ENCODE measurements around the gene HDAC2.
"Not testable (repeated sequence)": the region's sequence is repeated elsewhere in the genome, so short reads cannot be mapped to it uniquely, and the experiment has no call there.

HDAC2 gene

GRCh38 chr6:113931907-113932306, 39.0 kb downstream of the HDAC2 start:
- not testable (repeated sequence) for ATAC-seq

GRCh38 chr6:113930183-113930582, 40.8 kb downstream of the HDAC2 start:
- ATAC-seq, result no peak
- no peak for TF ChIP-seq ISL1 (CRISPR knock-in tag; IDR thresholded peaks at IDR 0.05)
- TF ChIP-seq CSRNP3 (CRISPR knock-in tag; IDR thresholded peaks at IDR 0.05), result no peak
- no peak for TF ChIP-seq ESRRG (CRISPR knock-in tag; IDR thresholded peaks at IDR 0.05)
- TF ChIP-seq OSR1 (CRISPR knock-in tag; IDR thresholded peaks at IDR 0.05), result no peak
- no peak for TF ChIP-seq CSDC2 (CRISPR knock-in tag; IDR thresholded peaks at IDR 0.05)
- TF ChIP-seq RARB (CRISPR knock-in tag; IDR thresholded peaks at IDR 0.05), result no peak
- no peak for TF ChIP-seq TSHZ2 (CRISPR knock-in tag; IDR thresholded peaks at IDR 0.05)
- no peak for TF ChIP-seq SNAI2 (CRISPR knock-in tag; IDR thresholded peaks at IDR 0.05)
- no peak for TF ChIP-seq ARNTL (CRISPR knock-in tag; IDR thresholded peaks at IDR 0.05; ENCODE audit: borderline replicate concordance, low read depth)
- TF ChIP-seq CREB5 (CRISPR knock-in tag; IDR thresholded peaks at IDR 0.05; ENCODE audit: low read depth), result no peak
- no peak for TF ChIP-seq ZNF70 (CRISPR knock-in tag; IDR thresholded peaks at IDR 0.05)

GRCh38 chr6:113927001-113927400, 43.9 kb downstream of the HDAC2 start:
- ATAC-seq, result no peak
- TF ChIP-seq OSR1 (CRISPR knock-in tag; IDR thresholded peaks at IDR 0.05) (no peak), PATZ1 (CRISPR knock-in tag; IDR thresholded peaks at IDR 0.05; ENCODE audit: borderline replicate concordance) (no peak), ZNF8 (CRISPR knock-in tag; IDR thresholded peaks at IDR 0.05) (no peak), CSDC2 (CRISPR knock-in tag; IDR thresholded peaks at IDR 0.05) (no peak), CREB5 (CRISPR knock-in tag; IDR thresholded peaks at IDR 0.05; ENCODE audit: low read depth) (no peak), ZNF565 (CRISPR knock-in tag; conservative IDR thresholded peaks at IDR 0.05; ENCODE audit: low read depth) (no peak), RARB (CRISPR knock-in tag; IDR thresholded peaks at IDR 0.05) (no peak), ZFP30 (CRISPR knock-in tag; IDR thresholded peaks at IDR 0.05) (no peak), TCF4 (CRISPR knock-in tag; IDR thresholded peaks at IDR 0.05; ENCODE audit: borderline replicate concordance) (no peak), ZNF70 (CRISPR knock-in tag; IDR thresholded peaks at IDR 0.05) (no peak), ZC3H10 (CRISPR knock-in tag; IDR thresholded peaks at IDR 0.05) (no peak), ESRRG (CRISPR knock-in tag; IDR thresholded peaks at IDR 0.05) (no peak), ARNTL (CRISPR knock-in tag; IDR thresholded peaks at IDR 0.05; ENCODE audit: borderline replicate concordance, low read depth) (no peak)

- no peak for ATAC-seq
- no peak for TF ChIP-seq CSRNP3 (CRISPR knock-in tag; IDR thresholded peaks at IDR 0.05)
- no peak for TF ChIP-seq ZNF8 (CRISPR knock-in tag; IDR thresholded peaks at IDR 0.05)
- no peak for TF ChIP-seq TSHZ2 (CRISPR knock-in tag; IDR thresholded peaks at IDR 0.05)
These were observed 45.6 kb downstream of the HDAC2 start for GRCh38 chr6:113925378-113925777.

Measured in SK-N-SH treated with all-trans-retinoic acid at 6 μM for 48 hours (cell line).